ENCODE results near the gene HLA-C.

- TF ChIP-seq SIN3A (IDR thresholded peaks at IDR 0.05; ENCODE audit: low read depth, low read length) (no peak), KAT2A (conservative IDR thresholded peaks at IDR 0.05; ENCODE audit: control insufficient read depth, low read depth, low read length) (no peak), RFX5 (IDR thresholded peaks at IDR 0.05; ENCODE audit: low read depth, low read length) (no peak), CTCF (IDR thresholded peaks at IDR 0.05 in 2 of 3, conservative IDR thresholded peaks at IDR 0.05 in 1 of 3; ENCODE audit: control insufficient read depth in 2 of 3, extremely low read depth in 1 of 3, insufficient read depth in 1 of 3, low read depth in 3 of 3, low read length in 3 of 3) (no peak), ATF2 (IDR thresholded peaks at IDR 0.05; ENCODE audit: low read length) (no peak), TAF1 (IDR thresholded peaks at IDR 0.05; ENCODE audit: borderline replicate concordance, low read depth, low read length) (no peak), SMAD1 (IDR thresholded peaks at IDR 0.05; ENCODE audit: low read depth, partially characterized antibody) (no peak), ZZZ3 (IDR thresholded peaks at IDR 0.05; ENCODE audit: control insufficient read depth, insufficient read length, low read depth) (no peak), RCOR1 (conservative IDR thresholded peaks at IDR 0.05; ENCODE audit: low read depth, low read length) (no peak)
These were observed 35.8 kb upstream of the HLA-C start for GRCh38 chr6:31307669-31308049.

All from GM12878 (cell line).